HG03558 (cell line): ENCODE results near the gene FEN1.

ENCODE experiments used
- ATAC-seq: cut with Tn5 transposase; IDR thresholded peaks from one replicate; pipeline ENCODE4 v1.9.1; 2021; ENCODE audit warnings: moderate number of reproducible peaks; ENCODE audit not compliant: unreplicated experiment; ENCODE audit errors: extremely low read depth

The FEN1 gene

GRCh38 chr11:61756452-61757212 lies 36.1 kb upstream of the FEN1 start:
- ATAC-seq, result no peak

GRCh38 chr11:61757213-61757862 lies 35.4 kb upstream of the FEN1 start:
- no peak for ATAC-seq

GRCh38 chr11:61760946-61761345 lies 31.8 kb upstream of the FEN1 start:
- ATAC-seq, result no peak

- ATAC-seq, result no peak
Measured at GRCh38 chr11:61761440-61762222, 31.1 kb upstream of the FEN1 start.

DNA sequence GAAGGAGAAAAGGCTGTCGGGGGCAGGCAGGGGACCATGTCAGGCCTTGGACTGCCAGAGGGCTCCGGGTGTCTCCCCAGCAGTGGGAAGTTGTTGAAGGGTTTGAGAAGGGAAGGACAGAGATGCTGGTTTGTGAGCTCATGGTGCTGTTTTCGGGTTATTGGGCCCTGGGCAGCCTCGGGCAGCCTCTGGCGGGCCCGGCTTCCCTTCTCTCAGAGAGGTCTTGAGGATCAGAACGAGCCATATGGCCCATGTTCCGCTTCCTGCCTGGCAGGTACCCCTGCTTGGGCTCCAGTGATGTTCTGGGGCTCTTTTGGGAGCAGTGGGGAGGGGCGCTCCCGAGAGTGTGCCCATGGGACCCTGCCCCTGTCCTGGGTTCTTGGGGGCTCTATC lies 30.5 kb upstream of the FEN1 start:
- no peak for ATAC-seq

GRCh38 chr11:61762798-61763197 lies 29.9 kb upstream of the FEN1 start:
- ATAC-seq, result no peak

DNA sequence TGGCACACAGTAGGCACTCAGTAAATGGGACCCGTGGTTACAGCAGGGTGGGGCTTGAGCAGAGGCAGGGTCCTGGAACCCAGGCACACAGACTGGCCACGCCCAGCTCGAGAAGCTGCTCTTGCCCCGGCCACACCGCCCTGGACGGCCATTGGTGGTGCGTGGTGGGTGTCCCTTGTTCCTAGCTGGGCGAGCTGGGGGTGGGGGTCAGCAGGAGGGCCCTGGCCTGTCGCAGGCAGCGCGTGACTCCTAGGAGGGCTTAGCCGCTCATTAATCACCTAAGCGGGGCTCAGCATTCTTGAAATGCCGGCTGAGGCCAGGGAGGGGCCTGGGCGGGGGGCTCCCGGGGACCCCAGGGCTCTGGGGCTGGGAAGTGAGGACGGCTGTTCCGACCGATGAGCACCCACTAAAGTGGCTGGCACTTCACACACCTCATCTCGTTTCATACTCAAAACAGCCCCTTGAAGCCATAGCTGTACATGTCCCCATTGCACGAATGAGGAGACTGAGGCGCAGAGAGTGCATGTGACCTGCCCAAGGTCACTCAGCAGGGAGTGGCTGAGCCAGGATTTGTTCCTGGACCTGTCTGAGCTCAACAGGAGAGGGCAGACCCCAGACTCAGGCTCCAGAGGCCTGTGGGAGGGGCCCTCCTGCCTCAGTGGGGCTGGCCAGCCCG lies 28.6 kb upstream of the FEN1 start:
- ATAC-seq, result no peak

- no peak for ATAC-seq
Measured at GRCh38 chr11:61764606-61765260, 28.0 kb upstream of the FEN1 start.

DNA sequence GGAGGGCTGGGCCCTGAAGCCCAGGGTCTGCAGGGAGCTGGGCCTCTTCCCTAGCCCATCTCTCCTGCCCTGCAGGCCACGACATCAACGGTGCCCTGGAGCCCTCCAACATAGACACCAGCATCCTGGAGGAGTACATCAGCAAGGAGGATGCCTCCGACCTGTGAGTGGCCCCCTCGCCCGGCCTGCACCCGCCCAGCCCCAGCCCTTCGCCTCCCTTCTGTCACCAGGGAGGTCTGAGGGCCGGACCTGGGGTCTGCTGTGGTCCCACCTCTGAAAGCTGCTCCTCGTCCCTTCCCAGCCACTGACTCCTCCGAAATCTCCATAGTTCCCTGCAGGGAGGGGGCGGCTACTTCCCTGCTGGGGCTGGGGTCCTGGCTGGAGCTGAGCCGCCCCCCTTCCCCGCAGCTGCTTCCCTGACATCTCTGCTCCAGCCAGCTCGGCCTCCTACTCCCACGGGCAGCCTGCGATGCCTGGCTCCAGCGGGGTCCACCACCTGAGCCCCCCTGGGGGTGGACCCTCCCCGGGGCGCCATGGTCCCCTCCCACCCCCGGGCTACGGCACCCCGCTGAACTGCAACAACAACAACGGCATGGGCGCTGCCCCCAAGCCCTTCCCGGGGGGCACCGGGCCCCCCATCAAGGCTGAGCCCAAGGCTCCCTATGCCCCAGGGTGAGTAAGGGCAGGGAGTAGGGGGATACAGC lies 27.0 kb upstream of the FEN1 start:
- no peak for ATAC-seq

- ATAC-seq, result no peak
Measured at GRCh38 chr11:61766353-61766841, 26.3 kb upstream of the FEN1 start.

- no peak for ATAC-seq
Measured at GRCh38 chr11:61768376-61769076, 24.2 kb upstream of the FEN1 start.

GRCh38 chr11:61769169-61769920 lies 23.4 kb upstream of the FEN1 start:
- ATAC-seq, result no peak

DNA sequence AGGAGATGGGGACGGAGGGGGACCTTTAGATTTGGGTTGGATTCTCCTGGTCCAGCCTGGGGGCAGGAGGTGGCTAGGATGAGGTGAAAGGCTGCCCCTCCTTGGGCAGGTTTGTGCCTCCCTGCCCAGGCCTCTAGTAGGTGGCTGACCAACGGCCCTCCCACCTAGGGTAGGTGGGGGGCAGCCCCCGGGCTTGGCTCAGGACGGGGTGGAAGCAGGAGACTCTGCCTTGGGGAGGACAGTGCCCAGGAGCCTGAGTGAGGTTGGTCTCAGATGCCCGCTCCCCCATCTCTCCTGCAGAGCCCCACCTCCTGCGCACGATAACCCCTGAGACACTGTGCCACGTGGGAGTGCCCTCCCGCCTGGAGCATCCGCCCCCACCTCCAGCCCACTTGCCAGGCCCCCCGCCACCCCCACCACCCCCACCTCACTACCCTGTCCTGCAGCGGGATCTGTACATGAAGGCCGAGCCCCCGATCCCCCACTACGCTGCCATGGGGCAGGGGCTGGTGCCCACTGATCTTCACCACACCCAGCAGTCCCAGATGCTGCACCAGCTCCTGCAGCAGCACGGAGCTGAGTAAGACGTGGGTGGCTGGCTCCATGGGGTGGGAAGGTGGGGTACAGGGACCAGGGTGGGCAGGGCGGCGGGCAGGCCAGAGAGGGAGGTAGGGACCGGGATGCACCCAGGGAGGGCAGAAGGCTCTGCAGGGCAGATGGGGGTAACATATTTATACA lies 22.6 kb upstream of the FEN1 start:
- ATAC-seq, result no peak

DNA sequence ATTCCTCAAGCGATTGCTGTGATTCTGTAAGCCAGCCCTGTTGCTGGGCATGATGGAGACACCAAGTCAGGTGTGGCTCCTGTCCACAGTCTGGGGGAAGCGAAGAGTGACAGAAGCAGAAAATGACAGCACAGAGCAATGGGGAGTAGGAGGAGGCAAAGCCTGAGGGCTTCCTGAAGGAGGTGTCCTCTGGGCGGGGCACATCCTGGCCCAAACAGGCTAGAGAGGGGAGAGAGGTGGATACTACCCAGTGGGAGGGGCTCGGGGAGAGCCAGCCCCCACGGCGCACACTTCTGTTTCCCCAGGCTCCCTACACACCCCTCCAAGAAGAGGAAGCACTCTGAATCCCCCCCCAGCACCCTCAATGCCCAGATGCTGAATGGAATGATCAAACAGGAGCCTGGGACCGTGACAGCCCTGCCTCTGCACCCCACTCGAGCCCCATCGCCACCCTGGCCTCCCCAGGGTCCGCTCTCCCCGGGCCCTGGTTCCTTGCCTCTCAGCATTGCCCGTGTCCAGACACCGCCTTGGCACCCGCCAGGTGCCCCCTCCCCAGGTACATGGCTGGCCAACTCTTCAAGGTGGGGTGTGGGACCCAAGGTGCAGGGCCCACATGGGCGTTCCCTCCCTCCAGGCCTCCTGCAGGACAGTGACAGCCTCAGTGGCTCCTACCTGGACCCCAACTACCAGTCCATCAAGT lies 21.4 kb upstream of the FEN1 start:
- ATAC-seq, result no peak

GRCh38 chr11:61771985-61772455 lies 20.7 kb upstream of the FEN1 start:
- ATAC-seq, result no peak

GRCh38 chr11:61773356-61773755 lies 19.4 kb upstream of the FEN1 start:
- ATAC-seq, result no peak

DNA sequence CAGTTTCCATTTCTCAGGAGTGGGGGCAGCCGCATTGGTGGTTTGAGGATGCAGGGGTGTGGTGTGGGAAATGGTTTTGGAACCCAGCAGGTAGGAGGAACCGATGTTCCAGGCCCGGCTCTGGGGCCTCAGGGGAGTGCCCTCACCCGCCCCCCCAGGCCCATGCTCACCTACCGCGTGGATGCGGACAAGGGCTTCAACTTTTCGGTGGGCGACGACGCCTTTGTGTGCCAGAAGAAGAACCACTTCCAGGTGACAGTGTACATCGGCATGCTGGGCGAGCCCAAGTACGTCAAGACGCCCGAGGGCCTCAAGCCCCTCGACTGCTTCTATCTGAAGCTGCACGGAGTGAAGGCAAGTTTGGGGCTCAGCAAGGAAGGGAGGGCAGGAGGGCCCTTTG lies 18.9 kb upstream of the FEN1 start:
- no peak for ATAC-seq
